ENCODE results near the gene LCN10. TPM values are rescaled to one million over a fixed set of nuclear protein-coding genes. Genes with fewer than 3 reads are reported as not detected.
"Not testable (repeated sequence)": the region's sequence is repeated elsewhere in the genome, so short reads cannot be mapped to it uniquely, and the experiment has no call there.

The LCN10 gene
- total RNA-seq, 2 experiments from 2014 or later, result not detected

- H3K4me3 ChIP-seq (ENCODE audit: low read depth, low read length, poor library complexity, severe bottlenecking); POLR2A ChIA-PET; H3K4me2 ChIP-seq (ENCODE audit: low read length); H2AFZ ChIP-seq (ENCODE audit: low read length); BruUV-seq (replicated peaks); H3K9me3 ChIP-seq (ENCODE audit: low read length); H3K4me1 ChIP-seq (ENCODE audit: insufficient read depth, low read length, poor library complexity, severe bottlenecking); H3K9me2 ChIP-seq (ENCODE audit: insufficient read depth, low read length); intact Hi-C loops (cut with micrococcal nuclease; ENCODE audit: unreplicated experiment); H3K36me3 ChIP-seq (ENCODE audit: insufficient read depth, low read length); H3K27ac ChIP-seq (ENCODE audit: low read depth, low read length, poor library complexity, severe bottlenecking); H3K79me2 ChIP-seq (ENCODE audit: insufficient read depth, low read depth, low read length); H4K20me1 ChIP-seq (ENCODE audit: insufficient read depth, low read length): not testable (repeated sequence)
- CTCF ChIA-PET (ENCODE audit: unreplicated experiment), result interaction anchor here (0.7 kb wide), 1 partner anchor 275 kb away, joined by 12 read pairs; no protein-coding TSS in a partner anchor
- TF ChIP-seq CTCF (conservative IDR thresholded peaks at IDR 0.05; ENCODE audit: low read length), result peak; percentile 78
- peak; percentile 55 for DNase-seq (ENCODE audit: low spot score)
Observed at GRCh38 chr9:136760834-136761544, 18.2 kb upstream of the LCN10 start.

GRCh38 chr9:136760424-136760823 lies 17.7 kb upstream of the LCN10 start:
- ChIA-PET CTCF (ENCODE audit: unreplicated experiment) (no interaction called here), POLR2A (no interaction called here)
- H3K4me1 ChIP-seq (ENCODE audit: insufficient read depth, low read length, poor library complexity, severe bottlenecking), result no peaks in the 10 kb centered on the region
- no peak overlapping the region for H2AFZ ChIP-seq (ENCODE audit: low read length)
- no peaks in the 10 kb centered on the region for H3K9me3 ChIP-seq (ENCODE audit: low read length)
- intact Hi-C loops (cut with micrococcal nuclease; ENCODE audit: unreplicated experiment), result no loop called here
- no peaks in the 10 kb centered on the region for H3K9me2 ChIP-seq (ENCODE audit: insufficient read depth, low read length)
- no peaks in the 10 kb centered on the region for H4K20me1 ChIP-seq (ENCODE audit: insufficient read depth, low read length)
- H3K4me3 ChIP-seq (ENCODE audit: low read depth, low read length, poor library complexity, severe bottlenecking), result no peak overlapping the region
- no peak for DNase-seq (ENCODE audit: low spot score)
- H3K79me2 ChIP-seq (ENCODE audit: insufficient read depth, low read depth, low read length), result no peaks in the 10 kb centered on the region
- H3K4me2 ChIP-seq (ENCODE audit: low read length), result no peak overlapping the region
- no TSS peak for BruUV-seq (replicated peaks)
- no peaks in the 10 kb centered on the region for H3K36me3 ChIP-seq (ENCODE audit: insufficient read depth, low read length)
- H3K27ac ChIP-seq (ENCODE audit: low read depth, low read length, poor library complexity, severe bottlenecking), result no peak overlapping the region
- TF ChIP-seq EZH2phosphoT487 (IDR thresholded peaks at IDR 0.05; ENCODE audit: borderline replicate concordance, low read depth, low read length), result no peak
- TF ChIP-seq CTCF (conservative IDR thresholded peaks at IDR 0.05; ENCODE audit: low read length), result no peak

GRCh38 chr9:136759436-136760325 lies 16.9 kb upstream of the LCN10 start:
- intact Hi-C loops (cut with micrococcal nuclease; ENCODE audit: unreplicated experiment), result no loop called here
- no peak overlapping the region for H3K4me2 ChIP-seq (ENCODE audit: low read length)

More at GRCh38 chr9:136759436-136760325, 16.9 kb upstream of the LCN10 start:
- ChIA-PET CTCF (ENCODE audit: unreplicated experiment) (no interaction called here), POLR2A (no interaction called here)
- H3K79me2 ChIP-seq (ENCODE audit: insufficient read depth, low read depth, low read length), result no peaks in the 10 kb centered on the region
- no peak for DNase-seq (ENCODE audit: low spot score)
- no peak overlapping the region for H2AFZ ChIP-seq (ENCODE audit: low read length)
- TF ChIP-seq EZH2phosphoT487 (IDR thresholded peaks at IDR 0.05; ENCODE audit: borderline replicate concordance, low read depth, low read length) (no peak), CTCF (conservative IDR thresholded peaks at IDR 0.05; ENCODE audit: low read length) (no peak)
- no peaks in the 10 kb centered on the region for H3K9me3 ChIP-seq (ENCODE audit: low read length)
- H3K9me2 ChIP-seq (ENCODE audit: insufficient read depth, low read length), result no peaks in the 10 kb centered on the region
- no TSS peak for BruUV-seq (replicated peaks)
- no peaks in the 10 kb centered on the region for H3K4me1 ChIP-seq (ENCODE audit: insufficient read depth, low read length, poor library complexity, severe bottlenecking)
- H3K36me3 ChIP-seq (ENCODE audit: insufficient read depth, low read length), result no peaks in the 10 kb centered on the region
- no peak overlapping the region for H3K27ac ChIP-seq (ENCODE audit: low read depth, low read length, poor library complexity, severe bottlenecking)
- no peaks in the 10 kb centered on the region for H4K20me1 ChIP-seq (ENCODE audit: insufficient read depth, low read length)
- no peak overlapping the region for H3K4me3 ChIP-seq (ENCODE audit: low read depth, low read length, poor library complexity, severe bottlenecking)
